Measurements from ENCODE around the gene KCNMA1.

The KCNMA1 gene

GRCh38 chr10:77012812-77013500 is 624.7 kb downstream of the KCNMA1 start:
- Mint-ChIP-seq H3K9me3 (no peaks in the 10 kb centered on the region), H3K27me3 (no peaks in the 10 kb centered on the region), H3K4me1 (peaks cover 4% of the 10 kb centered on the region), H3K27ac (no peak overlapping the region), H3K4me3 (no peak overlapping the region), H3K36me3 (ENCODE audit: low read depth) (no peaks in the 10 kb centered on the region)
- DNase-seq: no peak
- no peak for ATAC-seq

- ATAC-seq (no peak), DNase-seq (no peak)
- H3K36me3 Mint-ChIP-seq (ENCODE audit: low read depth): no peaks in the 10 kb centered on the region
- H3K9me3 Mint-ChIP-seq: no peaks in the 10 kb centered on the region
- no peak overlapping the region for H3K4me3 Mint-ChIP-seq
- H3K27ac Mint-ChIP-seq: no peak overlapping the region
- H3K27me3 Mint-ChIP-seq: no peaks in the 10 kb centered on the region
- peaks cover 4% of the 10 kb centered on the region for H3K4me1 Mint-ChIP-seq
Measured at GRCh38 chr10:77011874-77012811, 625.5 kb downstream of the KCNMA1 start.

GRCh38 chr10:77010430-77010829 is 627.2 kb downstream of the KCNMA1 start:
- ATAC-seq (no peak), DNase-seq (no peak)
- Mint-ChIP-seq H3K4me1 (peaks cover 4% of the 10 kb centered on the region), H3K27ac (no peak overlapping the region), H3K9me3 (no peaks in the 10 kb centered on the region), H3K27me3 (no peaks in the 10 kb centered on the region), H3K36me3 (ENCODE audit: low read depth) (no peaks in the 10 kb centered on the region), H3K4me3 (no peak overlapping the region)

DNA sequence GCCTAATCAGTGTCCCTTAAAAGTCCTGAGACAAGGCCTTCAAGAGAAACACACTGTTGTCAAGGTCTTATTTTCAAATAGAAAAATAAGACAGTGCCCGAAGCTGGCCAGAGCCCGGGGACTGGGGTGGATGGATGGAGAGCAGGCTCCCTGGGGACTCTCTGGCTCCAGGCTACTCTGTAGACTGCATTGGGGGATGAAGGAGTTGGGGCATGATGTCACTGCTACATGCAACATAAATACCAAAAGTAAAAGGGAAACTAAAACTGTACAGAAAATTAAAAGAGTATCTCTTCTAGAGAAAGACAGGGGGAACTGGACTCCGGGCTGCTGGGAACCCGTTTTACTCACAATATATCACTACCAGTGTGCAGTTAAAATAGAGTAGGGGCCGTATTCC is 629.8 kb downstream of the KCNMA1 start:
- Mint-ChIP-seq H3K4me3 (no peak overlapping the region), H3K4me1 (peaks cover 4% of the 10 kb centered on the region), H3K9me3 (no peaks in the 10 kb centered on the region), H3K27me3 (no peaks in the 10 kb centered on the region), H3K27ac (no peak overlapping the region), H3K36me3 (ENCODE audit: low read depth) (no peaks in the 10 kb centered on the region)
- DNase-seq (no peak), ATAC-seq (no peak)

GRCh38 chr10:77006836-77007511 is 630.6 kb downstream of the KCNMA1 start:
- DNase-seq: no peak
- Mint-ChIP-seq H3K4me3 (no peak overlapping the region), H3K36me3 (ENCODE audit: low read depth) (no peaks in the 10 kb centered on the region), H3K9me3 (no peaks in the 10 kb centered on the region), H3K27me3 (no peaks in the 10 kb centered on the region), H3K4me1 (peaks cover 4% of the 10 kb centered on the region), H3K27ac (no peak overlapping the region)
- no peak for ATAC-seq

GRCh38 chr10:77005871-77006270 is 631.7 kb downstream of the KCNMA1 start:
- peaks cover 4% of the 10 kb centered on the region for H3K4me1 Mint-ChIP-seq

GRCh38 chr10:77004917-77005564 is 632.6 kb downstream of the KCNMA1 start:
- Mint-ChIP-seq H3K4me1 (peaks cover under 1% of the 10 kb centered on the region), H3K27ac (no peak overlapping the region), H3K27me3 (no peaks in the 10 kb centered on the region), H3K4me3 (no peak overlapping the region), H3K9me3 (no peaks in the 10 kb centered on the region), H3K36me3 (ENCODE audit: low read depth) (no peaks in the 10 kb centered on the region)
- no peak for DNase-seq
- ATAC-seq: no peak

More at GRCh38 chr10:77005871-77006270, 631.7 kb downstream of the KCNMA1 start:
- Mint-ChIP-seq H3K27me3 (no peaks in the 10 kb centered on the region), H3K4me3 (no peak overlapping the region), H3K36me3 (ENCODE audit: low read depth) (no peaks in the 10 kb centered on the region), H3K27ac (no peak overlapping the region), H3K9me3 (no peaks in the 10 kb centered on the region)
- DNase-seq (no peak), ATAC-seq (no peak)

DNA sequence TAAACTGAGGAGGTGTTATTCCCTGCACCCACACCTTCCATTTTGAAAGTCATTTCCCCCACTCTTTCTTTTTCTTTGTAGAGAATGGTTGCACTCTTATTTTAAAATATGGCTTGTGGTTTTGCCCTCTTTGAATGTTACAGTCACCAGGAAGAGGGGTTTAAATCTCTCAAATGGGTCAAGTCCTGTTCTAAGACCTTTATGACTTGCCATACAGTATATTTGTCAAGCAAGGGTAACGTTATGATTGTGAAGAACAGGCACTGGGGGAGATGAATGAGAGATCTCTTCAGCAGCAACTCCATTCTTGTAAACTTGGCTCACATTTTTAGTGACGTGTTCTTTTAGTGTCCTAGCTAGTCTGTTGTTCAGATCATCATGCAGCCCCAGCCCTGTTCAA is 634.7 kb downstream of the KCNMA1 start:
- Mint-ChIP-seq H3K4me3 (no peak overlapping the region), H3K27ac (no peak overlapping the region), H3K27me3 (no peaks in the 10 kb centered on the region), H3K4me1 (no peaks in the 10 kb centered on the region), H3K36me3 (ENCODE audit: low read depth) (no peaks in the 10 kb centered on the region), H3K9me3 (no peaks in the 10 kb centered on the region)
- ATAC-seq (no peak), DNase-seq (no peak)

DNA sequence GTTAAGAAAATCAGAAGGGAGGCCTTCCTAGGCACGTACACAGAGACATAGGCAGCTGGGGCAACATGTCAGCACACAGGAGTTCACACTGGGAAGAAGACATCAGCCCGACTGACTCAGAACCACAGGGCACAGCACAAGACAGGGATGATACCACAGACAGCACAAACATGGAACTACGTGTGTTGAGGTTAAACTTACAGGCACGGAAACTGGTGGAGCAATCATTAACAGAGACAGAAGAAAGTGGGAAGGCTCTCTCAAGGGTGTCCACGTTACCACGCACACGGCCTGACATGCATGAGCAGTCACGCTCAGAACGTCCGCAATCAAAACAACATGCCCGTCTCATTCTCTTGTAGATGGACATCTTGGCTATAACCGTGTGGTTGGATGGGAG is 636.4 kb downstream of the KCNMA1 start:
- Mint-ChIP-seq H3K27ac (no peak overlapping the region), H3K9me3 (no peaks in the 10 kb centered on the region), H3K36me3 (ENCODE audit: low read depth) (no peaks in the 10 kb centered on the region), H3K4me1 (no peaks in the 10 kb centered on the region), H3K4me3 (no peak overlapping the region), H3K27me3 (no peaks in the 10 kb centered on the region)
- ATAC-seq (no peak), DNase-seq (no peak)

DNA sequence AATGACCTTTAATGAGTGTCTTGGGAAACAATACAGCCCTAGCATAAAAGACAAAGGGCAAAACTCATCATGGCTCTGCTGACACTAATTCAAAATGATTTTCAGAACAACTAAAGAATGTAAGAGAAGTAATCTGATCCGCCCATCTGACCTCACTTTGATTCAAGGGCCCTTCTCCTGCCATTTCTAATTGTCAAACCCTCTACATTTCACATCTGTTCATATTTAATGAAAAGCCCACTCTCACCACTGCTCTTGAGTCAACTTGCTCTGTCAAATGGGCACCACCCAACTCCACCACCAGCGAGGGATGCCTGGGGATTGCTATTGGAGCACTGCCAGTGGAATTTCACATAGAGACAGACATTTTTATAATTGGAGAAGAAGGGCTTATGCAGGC is 639.2 kb downstream of the KCNMA1 start:
- Mint-ChIP-seq H3K4me3 (no peak overlapping the region), H3K36me3 (ENCODE audit: low read depth) (no peaks in the 10 kb centered on the region), H3K27ac (no peak overlapping the region), H3K4me1 (no peaks in the 10 kb centered on the region), H3K27me3 (no peaks in the 10 kb centered on the region), H3K9me3 (no peaks in the 10 kb centered on the region)
- ATAC-seq (no peak), DNase-seq (no peak)

GRCh38 chr10:76997631-76998030 is 640.0 kb downstream of the KCNMA1 start:
- no peak overlapping the region for H3K27ac Mint-ChIP-seq
- ATAC-seq (no peak), DNase-seq (no peak)
- no peaks in the 10 kb centered on the region for H3K27me3 Mint-ChIP-seq
- H3K36me3 Mint-ChIP-seq (ENCODE audit: low read depth): no peaks in the 10 kb centered on the region
- no peaks in the 10 kb centered on the region for H3K4me1 Mint-ChIP-seq
- H3K4me3 Mint-ChIP-seq: no peak overlapping the region
- no peaks in the 10 kb centered on the region for H3K9me3 Mint-ChIP-seq

DNA sequence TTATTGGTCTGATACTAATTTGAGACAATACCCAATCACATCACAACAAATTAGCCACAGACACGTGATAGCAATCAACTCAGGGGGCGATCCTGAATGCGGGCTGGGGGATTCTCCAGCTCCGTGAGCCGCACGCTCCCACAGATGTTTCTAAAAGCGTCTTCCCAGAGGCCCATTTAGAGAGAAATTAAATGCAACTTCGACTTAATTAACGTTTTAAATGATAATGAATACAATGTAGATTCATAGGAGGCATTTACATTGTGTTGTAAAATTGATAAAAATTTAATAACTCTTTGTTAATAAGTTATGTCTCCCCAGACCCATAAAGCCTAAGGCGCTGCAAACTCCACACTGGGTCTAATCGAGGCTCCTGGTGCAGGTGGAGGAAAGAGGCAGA is 642.6 kb downstream of the KCNMA1 start:
- H3K36me3 Mint-ChIP-seq (ENCODE audit: low read depth): no peaks in the 10 kb centered on the region
- H3K4me1 Mint-ChIP-seq: no peaks in the 10 kb centered on the region
- H3K27me3 Mint-ChIP-seq: no peaks in the 10 kb centered on the region
- no peak for ATAC-seq
- no peak overlapping the region for H3K4me3 Mint-ChIP-seq
- no peak for DNase-seq
- no peaks in the 10 kb centered on the region for H3K9me3 Mint-ChIP-seq
- no peak overlapping the region for H3K27ac Mint-ChIP-seq

DNA sequence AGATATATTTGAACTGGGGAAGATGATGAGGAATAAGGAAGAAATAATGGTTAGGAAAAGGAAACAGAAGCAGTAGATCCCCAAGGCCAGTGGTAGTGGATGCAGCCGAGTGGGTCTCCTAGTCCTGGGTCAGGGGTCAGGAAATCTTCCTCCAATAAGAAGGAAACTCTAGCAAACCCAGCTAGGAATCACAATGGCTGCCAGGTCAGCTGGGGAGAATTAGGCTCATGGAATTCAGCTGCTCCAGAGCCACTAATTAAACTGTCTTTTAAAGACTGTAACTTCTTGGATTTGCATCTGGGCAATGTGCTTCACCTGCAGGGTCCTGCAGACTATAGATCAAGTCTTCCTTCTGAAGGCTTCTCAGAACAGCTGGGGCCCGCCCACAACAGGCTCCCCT is 644.4 kb downstream of the KCNMA1 start:
- ATAC-seq (no peak), DNase-seq (no peak)
- Mint-ChIP-seq H3K9me3 (no peaks in the 10 kb centered on the region), H3K4me3 (no peak overlapping the region), H3K4me1 (no peaks in the 10 kb centered on the region), H3K27ac (no peak overlapping the region), H3K36me3 (ENCODE audit: low read depth) (no peaks in the 10 kb centered on the region), H3K27me3 (no peaks in the 10 kb centered on the region)

- peaks cover 2% of the 10 kb centered on the region for H3K27me3 Mint-ChIP-seq
- DNase-seq: no peak
- H3K36me3 Mint-ChIP-seq (ENCODE audit: low read depth): no peaks in the 10 kb centered on the region
- no peaks in the 10 kb centered on the region for H3K9me3 Mint-ChIP-seq
- ATAC-seq: no peak
- no peak overlapping the region for H3K4me3 Mint-ChIP-seq
- H3K4me1 Mint-ChIP-seq: no peaks in the 10 kb centered on the region
- H3K27ac Mint-ChIP-seq: no peak overlapping the region
Measured at GRCh38 chr10:76992467-76992866, 645.1 kb downstream of the KCNMA1 start.
